Cardiac fibroblast (primary cell): ENCODE data around the gene MACF1.

Experiments
- DNase-seq, 2 donors: peaks; one replicate each; pipeline versions ENCODE4 v3.0.0 to v3.0.0-alpha.2; 2010; ENCODE audit warnings: low read depth in 2 of 2
- H3K4me3 ChIP-seq, 2 donors: replicated peaks in 1 of 2; 1 replicate in 1 of 2; 2 replicates in 1 of 2; pipeline ENCODE4 v1.5.1; 2011; ENCODE audit warnings: low read depth in 2 of 2, low read length in 2 of 2, mild to moderate bottlenecking in 2 of 2, moderate library complexity in 1 of 2
- CTCF ChIP-seq: IDR thresholded peaks from one replicate; pipeline ENCODE4 v1.5.1; 2011; ENCODE audit warnings: low read depth, mild to moderate bottlenecking, low read length, inconsistent platforms

Gene MACF1

DNA sequence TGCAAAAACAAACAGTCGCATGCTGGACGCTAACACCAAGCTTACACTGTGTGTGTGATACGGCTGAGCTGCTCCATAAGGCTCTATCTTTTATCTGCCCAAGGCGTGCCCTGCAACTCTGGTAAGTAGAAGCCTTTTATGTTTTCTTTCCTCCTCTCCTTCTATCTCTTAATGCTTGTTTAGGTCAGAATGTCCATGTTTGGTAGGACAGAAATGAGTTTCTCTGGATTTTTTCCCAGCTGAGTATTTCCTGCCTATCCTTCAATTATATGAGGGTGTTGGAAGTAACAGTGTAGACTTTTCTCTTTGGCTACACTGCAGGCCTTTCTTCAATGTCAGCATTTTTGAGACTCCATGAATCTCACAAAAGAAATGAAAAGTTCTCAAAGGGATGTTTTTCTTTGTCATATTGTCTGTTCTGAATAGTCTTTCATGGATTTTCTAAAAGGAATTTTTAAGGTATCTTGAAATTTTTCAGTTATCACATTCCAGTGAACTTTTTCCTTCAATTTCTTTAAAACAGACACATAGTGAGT, 124.2 kb downstream of the MACF1 start:
- no peak for TF ChIP-seq CTCF
- DNase-seq, result no peak
- no peak overlapping the region for H3K4me3 ChIP-seq

GRCh38 chr1:39331647-39332046, 127.2 kb downstream of the MACF1 start:
- DNase-seq, result no peak
- H3K4me3 ChIP-seq, result no peak overlapping the region
- TF ChIP-seq CTCF, result no peak

DNA sequence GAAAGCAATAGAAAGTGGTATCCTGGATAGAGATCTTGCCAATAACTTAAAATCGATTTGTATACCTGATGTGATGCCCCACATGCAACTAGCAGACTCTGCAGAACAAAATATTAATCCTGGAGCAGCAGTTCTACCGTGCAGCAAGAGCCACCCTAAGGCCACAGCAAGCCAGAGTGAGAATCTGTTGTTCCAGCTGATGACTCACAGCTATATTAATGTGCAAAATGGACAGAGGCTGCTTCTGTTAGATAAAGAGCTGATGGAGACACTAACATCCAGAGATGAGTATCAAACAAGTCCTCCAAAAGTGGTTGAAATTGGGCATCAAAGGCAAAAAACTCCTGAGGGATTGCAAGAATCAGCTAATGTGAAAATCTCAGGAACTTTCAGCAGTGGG, 127.8 kb downstream of the MACF1 start:
- DNase-seq, result peak; percentile 5 to 25
- TF ChIP-seq CTCF, result no peak
- no peak overlapping the region for H3K4me3 ChIP-seq

GRCh38 chr1:39332828-39333227, 128.3 kb downstream of the MACF1 start:
- no peak for TF ChIP-seq CTCF
- no peak for DNase-seq
- no peak overlapping the region for H3K4me3 ChIP-seq

- peak; percentile 32 to 41 for DNase-seq
- no peak overlapping the region for H3K4me3 ChIP-seq
Observed at GRCh38 chr1:39333296-39333695, 128.8 kb downstream of the MACF1 start.

DNA sequence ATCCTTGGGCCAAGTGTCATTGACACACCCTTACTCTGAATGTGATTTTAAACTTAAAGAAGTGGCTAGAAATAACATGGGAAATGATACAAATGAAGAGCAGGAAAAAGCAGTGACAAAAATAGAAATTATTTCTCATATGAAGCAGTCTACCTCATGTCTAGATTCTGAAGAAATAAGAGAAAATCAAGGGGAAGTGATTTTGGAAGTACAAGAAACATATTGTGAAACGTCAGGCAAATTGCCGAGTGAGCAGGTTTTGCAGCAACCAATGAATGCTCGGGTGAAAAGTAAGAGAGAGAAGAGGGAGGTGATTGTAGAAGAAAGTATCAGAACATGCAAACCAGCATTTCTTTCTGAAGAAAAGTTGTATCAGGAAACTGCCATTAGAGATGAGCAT, 130.7 kb downstream of the MACF1 start:
- DNase-seq, result no peak
- TF ChIP-seq CTCF, result no peak
- no peak overlapping the region for H3K4me3 ChIP-seq

More at GRCh38 chr1:39333296-39333695, 128.8 kb downstream of the MACF1 start:
- TF ChIP-seq CTCF, result no peak

- no peak for DNase-seq
- TF ChIP-seq CTCF, result no peak
- no peak overlapping the region for H3K4me3 ChIP-seq
Observed at GRCh38 chr1:39337067-39337466, 132.6 kb downstream of the MACF1 start.
